ENCODE measurements around the gene ADAP1. TPM values are rescaled to one million over a fixed set of nuclear protein-coding genes. Genes with fewer than 3 reads are reported as not detected.

ADAP1 gene
- total and polyA plus RNA-seq, 12 donors = 2.3 to 14.9 (median 9.7) TPM

- 92 to 95% methylated on average over 16 of the region's 16 CpGs for WGBS, 2 donors
- Histone ChIP-seq H3K4me1 (peaks cover 0 to 13% (median 0%) of the 10 kb centered on the region in 9 donors), H3K36me3 (no peaks in the 10 kb centered on the region), H3K4me3 (no peak overlapping the region), H3K27me3 (peaks cover 0 to 5% (median 0%) of the 10 kb centered on the region in 7 donors), H3K9me3 (no peaks in the 10 kb centered on the region), H3K27ac (no peak overlapping the region)
- no peak for TF ChIP-seq CTCF (IDR thresholded peaks at IDR 0.05)
- no peak for DNase-seq
- ATAC-seq = no peak
- intact Hi-C loops (cut with DNase I) = loop anchor here in 1 of 10 donors (5.0 kb wide), 1 partner anchor 38 kb away; the partner anchor contains the start of gene ADAP1
Observed at GRCh38 chr7:914521-915194, 39.8 kb downstream of the ADAP1 start.

GRCh38 chr7:913736-914520, 40.6 kb downstream of the ADAP1 start:
- ATAC-seq = peak in 3 of 8 donors; percentile 22 to 24 (median 23)
- Histone ChIP-seq H3K9me3 (no peaks in the 10 kb centered on the region), H3K27me3 (peaks cover 0 to 8% (median 0%) of the 10 kb centered on the region in 7 donors), H3K27ac (no peak overlapping the region), H3K4me1 (peaks cover 0 to 17% (median 4%) of the 10 kb centered on the region in 9 donors), H3K36me3 (no peaks in the 10 kb centered on the region), H3K4me3 (no peak overlapping the region)
- no peak for DNase-seq
- intact Hi-C loops (cut with DNase I) = loop anchor here in 1 of 10 donors (5.0 kb wide), 1 partner anchor 38 kb away; the partner anchor contains the start of gene ADAP1
- WGBS, 2 donors = 74 to 75% methylated on average over 31 of the region's 31 CpGs
- no peak for TF ChIP-seq CTCF (IDR thresholded peaks at IDR 0.05)

GRCh38 chr7:911791-912480, 42.5 kb downstream of the ADAP1 start:
- Histone ChIP-seq H3K4me1 (peaks cover 0 to 34% (median 5%) of the 10 kb centered on the region in 9 donors), H3K9me3 (no peaks in the 10 kb centered on the region), H3K4me3 (no peak overlapping the region), H3K36me3 (no peaks in the 10 kb centered on the region), H3K27ac (no peak overlapping the region), H3K27me3 (peaks cover 0 to 8% (median 0%) of the 10 kb centered on the region in 7 donors)
- TF ChIP-seq CTCF (IDR thresholded peaks at IDR 0.05) = no peak
- DNase-seq (no peak), ATAC-seq (no peak)
- WGBS, 2 donors = 88 to 89% methylated on average over 39 to 41 of the region's 41 CpGs
- intact Hi-C loops (cut with DNase I) = loop anchor here in 1 of 10 donors (5.0 kb wide), 1 partner anchor 40 kb away; the partner anchor contains the start of gene ADAP1

GRCh38 chr7:910931-911431, 43.5 kb downstream of the ADAP1 start:
- no peak for DNase-seq
- TF ChIP-seq CTCF (IDR thresholded peaks at IDR 0.05) = no peak
- ATAC-seq = peak in 1 of 8 donors; percentile 4
- H3K4me1 ChIP-seq = peaks cover 0 to 36% (median 5%) of the 10 kb centered on the region in 9 donors
- no peaks in the 10 kb centered on the region for H3K36me3 ChIP-seq
- H3K4me3 ChIP-seq = no peak overlapping the region
- H3K27ac ChIP-seq = no peak overlapping the region
- peaks cover 0 to 8% (median 0%) of the 10 kb centered on the region in 7 donors for H3K27me3 ChIP-seq
- no peaks in the 10 kb centered on the region for H3K9me3 ChIP-seq
- WGBS, 2 donors = 87 to 89% methylated on average over 19 of the region's 19 CpGs
- intact Hi-C loops (cut with DNase I) = loop anchor here in 1 of 10 donors (5.0 kb wide), 1 partner anchor 41 kb away; the partner anchor contains the start of gene ADAP1

Measured in heart right ventricle (tissue), 16 donors.